Measurements from ENCODE around the gene EEF1AKMT2. TPM values are rescaled to one million over a fixed set of nuclear protein-coding genes. Genes with fewer than 3 reads are reported as not detected.

EEF1AKMT2 gene
- total RNA-seq, 1 donor from 2014 or later = 19.1 TPM

DNA sequence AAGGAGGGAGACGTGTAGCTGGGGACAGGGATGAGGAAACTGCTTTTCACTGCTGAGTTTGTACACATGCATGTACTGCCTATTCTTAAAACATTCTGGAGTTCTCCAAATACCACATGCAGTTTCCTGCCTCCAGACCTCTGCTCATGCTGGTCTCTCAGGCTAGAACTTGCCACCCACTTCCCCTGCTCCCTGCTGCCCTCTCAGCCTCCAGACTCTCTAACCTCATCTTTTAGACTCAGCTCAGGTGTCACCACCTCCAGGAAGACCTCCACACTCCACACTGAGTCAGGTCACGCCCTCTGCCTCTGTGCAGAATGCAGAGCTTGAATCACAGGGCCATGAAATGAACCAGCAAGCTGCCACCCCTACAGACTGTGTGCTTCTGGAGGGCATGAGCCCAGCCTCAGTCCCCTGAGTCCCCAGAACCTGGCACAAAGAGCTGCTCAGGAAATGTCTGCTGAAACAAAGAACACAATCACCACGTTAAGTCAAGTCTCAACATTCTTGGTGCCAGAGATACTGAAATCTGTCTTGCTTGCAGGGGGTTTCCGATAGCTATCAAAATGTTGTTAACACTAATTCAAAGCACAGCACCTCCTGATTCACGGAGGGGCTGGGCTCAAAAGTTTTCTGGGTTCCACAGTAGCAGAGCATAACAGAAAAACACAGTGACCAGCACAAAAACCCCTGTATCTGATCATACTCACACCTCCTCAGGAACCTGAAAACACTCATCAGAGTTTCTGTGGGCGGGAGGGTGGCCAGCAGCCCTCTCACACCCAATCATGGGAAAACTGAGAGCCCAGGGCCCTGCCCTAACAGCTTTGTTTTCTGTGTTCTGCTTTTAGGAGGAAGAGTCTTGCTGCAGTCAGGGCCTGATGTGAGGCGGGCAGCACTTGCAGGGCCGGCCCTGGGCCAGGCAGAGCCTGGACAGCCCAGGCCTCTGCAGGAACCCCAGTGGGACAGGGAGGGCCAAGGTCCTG lies 68.6 kb downstream of the EEF1AKMT2 start:
- TF ChIP-seq, protein P1, sequence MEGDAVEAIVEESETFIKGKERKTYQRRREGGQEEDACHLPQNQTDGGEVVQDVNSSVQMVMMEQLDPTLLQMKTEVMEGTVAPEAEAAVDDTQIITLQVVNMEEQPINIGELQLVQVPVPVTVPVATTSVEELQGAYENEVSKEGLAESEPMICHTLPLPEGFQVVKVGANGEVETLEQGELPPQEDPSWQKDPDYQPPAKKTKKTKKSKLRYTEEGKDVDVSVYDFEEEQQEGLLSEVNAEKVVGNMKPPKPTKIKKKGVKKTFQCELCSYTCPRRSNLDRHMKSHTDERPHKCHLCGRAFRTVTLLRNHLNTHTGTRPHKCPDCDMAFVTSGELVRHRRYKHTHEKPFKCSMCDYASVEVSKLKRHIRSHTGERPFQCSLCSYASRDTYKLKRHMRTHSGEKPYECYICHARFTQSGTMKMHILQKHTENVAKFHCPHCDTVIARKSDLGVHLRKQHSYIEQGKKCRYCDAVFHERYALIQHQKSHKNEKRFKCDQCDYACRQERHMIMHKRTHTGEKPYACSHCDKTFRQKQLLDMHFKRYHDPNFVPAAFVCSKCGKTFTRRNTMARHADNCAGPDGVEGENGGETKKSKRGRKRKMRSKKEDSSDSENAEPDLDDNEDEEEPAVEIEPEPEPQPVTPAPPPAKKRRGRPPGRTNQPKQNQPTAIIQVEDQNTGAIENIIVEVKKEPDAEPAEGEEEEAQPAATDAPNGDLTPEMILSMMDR (IDR thresholded peaks at IDR 0.05; ENCODE audit: insufficient read depth, low read depth, low read length) = no peak
- TF ChIP-seq EZH2 (IDR thresholded peaks at IDR 0.05; ENCODE audit: insufficient read depth, low read length) = no peak
- Histone ChIP-seq H3K79me2 (ENCODE audit: insufficient read depth, low read length) (peaks cover 21% of the 10 kb centered on the region), H3K27me3 (ENCODE audit: insufficient read depth, low read length) (no peaks in the 10 kb centered on the region), H3K9ac (ENCODE audit: low read length) (no peak overlapping the region), H3K4me1 (ENCODE audit: insufficient read depth, low read length) (peaks cover 21% of the 10 kb centered on the region), H4K20me1 (ENCODE audit: insufficient read depth, low read length) (peaks cover 63% of the 10 kb centered on the region), H3K4me3 (ENCODE audit: insufficient read depth, low read depth, low read length) (no peak overlapping the region), H3K36me3 (ENCODE audit: insufficient read depth, low read length) (peaks cover 5% of the 10 kb centered on the region), H3K27ac (ENCODE audit: low read depth, low read length) (no peak overlapping the region), H3K9me3 (ENCODE audit: insufficient read depth, low read depth, low read length) (no peaks in the 10 kb centered on the region), H3K4me2 (ENCODE audit: low read length) (no peak overlapping the region), H2AFZ (ENCODE audit: low read depth, low read length) (no peak overlapping the region)
- H3K4me3 Mint-ChIP-seq (ENCODE audit: unreplicated experiment) = no peak overlapping the region
- peaks cover 24% of the 10 kb centered on the region for H3K4me1 Mint-ChIP-seq (ENCODE audit: low read depth, unreplicated experiment)
- no peaks in the 10 kb centered on the region for H3K27me3 Mint-ChIP-seq (ENCODE audit: low read depth, unreplicated experiment)
- peaks cover 4% of the 10 kb centered on the region for H3K36me3 Mint-ChIP-seq (ENCODE audit: low read depth, unreplicated experiment)
- H3K27ac Mint-ChIP-seq (ENCODE audit: unreplicated experiment) = no peak overlapping the region
- DNase-seq (ENCODE audit: low read depth) (no peak), FAIRE-seq (no peak)
- H3K9me3 Mint-ChIP-seq (ENCODE audit: unreplicated experiment) = no peaks in the 10 kb centered on the region

DNA sequence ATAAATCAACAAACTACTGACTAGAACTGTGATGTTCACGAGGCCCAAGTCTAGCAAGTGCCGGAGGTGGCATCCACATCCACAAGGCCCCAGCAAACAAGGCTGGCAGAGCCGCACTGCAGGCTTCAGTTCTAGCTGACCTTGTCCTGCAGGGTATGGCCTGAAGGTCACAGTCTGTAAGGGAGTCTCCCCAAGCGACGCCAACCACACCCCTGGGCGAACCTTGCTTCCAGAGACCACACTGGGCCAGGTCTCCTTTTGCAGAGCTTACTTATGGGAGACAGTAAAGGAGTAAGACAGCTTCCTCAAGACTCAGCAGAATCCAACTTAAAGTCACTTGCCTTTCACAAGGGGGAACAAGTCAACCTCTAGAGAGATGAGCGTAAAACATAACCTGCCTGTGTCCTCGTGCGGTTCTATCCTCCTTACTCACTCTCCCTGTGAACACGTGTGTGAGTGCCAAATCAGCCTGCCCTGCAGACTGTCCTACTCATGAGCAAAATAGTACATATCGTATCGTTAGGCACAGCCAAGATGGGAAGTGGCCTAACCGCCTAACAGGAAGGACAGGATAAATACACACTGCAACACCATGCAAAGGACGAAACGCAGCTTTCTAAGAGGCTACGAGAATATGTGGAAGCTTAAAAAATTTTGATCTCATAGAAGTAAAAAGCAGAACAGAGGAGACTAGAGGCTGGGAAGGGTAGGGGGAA lies 70.2 kb downstream of the EEF1AKMT2 start:
- no peak for FAIRE-seq
- Histone ChIP-seq H2AFZ (ENCODE audit: low read depth, low read length) (no peak overlapping the region), H3K36me3 (ENCODE audit: insufficient read depth, low read length) (peaks cover 5% of the 10 kb centered on the region), H3K79me2 (ENCODE audit: insufficient read depth, low read length) (peaks cover 21% of the 10 kb centered on the region), H3K27me3 (ENCODE audit: insufficient read depth, low read length) (no peaks in the 10 kb centered on the region), H3K4me3 (ENCODE audit: insufficient read depth, low read depth, low read length) (no peak overlapping the region), H3K9ac (ENCODE audit: low read length) (no peak overlapping the region), H3K4me1 (ENCODE audit: insufficient read depth, low read length) (peaks cover 22% of the 10 kb centered on the region), H4K20me1 (ENCODE audit: insufficient read depth, low read length) (peaks cover 71% of the 10 kb centered on the region), H3K4me2 (ENCODE audit: low read length) (no peak overlapping the region), H3K27ac (ENCODE audit: low read depth, low read length) (no peak overlapping the region), H3K9me3 (ENCODE audit: insufficient read depth, low read depth, low read length) (no peaks in the 10 kb centered on the region)
- TF ChIP-seq, protein P1 (IDR thresholded peaks at IDR 0.05; ENCODE audit: insufficient read depth, low read depth, low read length) = no peak
- no peak for TF ChIP-seq EZH2 (IDR thresholded peaks at IDR 0.05; ENCODE audit: insufficient read depth, low read length)
- H3K27me3 Mint-ChIP-seq (ENCODE audit: low read depth, unreplicated experiment) = no peaks in the 10 kb centered on the region
- DNase-seq (ENCODE audit: low read depth) = no peak
- H3K36me3 Mint-ChIP-seq (ENCODE audit: low read depth, unreplicated experiment) = peaks cover 12% of the 10 kb centered on the region
- H3K9me3 Mint-ChIP-seq (ENCODE audit: unreplicated experiment) = no peaks in the 10 kb centered on the region
- no peak overlapping the region for H3K4me3 Mint-ChIP-seq (ENCODE audit: unreplicated experiment)
- no peak overlapping the region for H3K27ac Mint-ChIP-seq (ENCODE audit: unreplicated experiment)
- peaks cover 28% of the 10 kb centered on the region for H3K4me1 Mint-ChIP-seq (ENCODE audit: low read depth, unreplicated experiment)
